Right ventricle myocardium inferior (tissue), 1 donor: ENCODE data around the gene SPAM1. TPM values are rescaled to one million over a fixed set of nuclear protein-coding genes. Genes with fewer than 3 reads are reported as not detected.
"Not testable (repeated sequence)": the region's sequence is repeated elsewhere in the genome, so short reads cannot be mapped to it uniquely, and the experiment has no call there.

Source experiments
- ATAC-seq: fragments of 200-7000 bp; cut with Tn5 transposase; one replicate; pipeline ENCODE4 v1.9.1; 2020; ENCODE audit warnings: mild to moderate bottlenecking, moderate library complexity
- DNase-seq: peaks from one replicate; pipeline ENCODE4 v3.0.0; 2021; ENCODE audit errors: missing footprints
- intact Hi-C: fragments of 100-400 bp; cut with DNase I; formaldehyde crosslinking; loops from one replicate; pipeline ENCODE4 v1.11.0; 2022
- total RNA-seq: library from RNA; stranded (reverse); fragmentation: NEBNext Ultra II Directional; extraction: Animal tissue kit (Norgen Biotek cat#: 25700); gene quantifications from one replicate; pipeline ENCODE4 v1.2.1, GENCODE V29; 2021
- donor health status: DM: no; HTN: yes; CAD: no; lungs with severe emphysema.

SPAM1 gene
- total RNA-seq, 1 donor from 2014 or later: not detected

DNA sequence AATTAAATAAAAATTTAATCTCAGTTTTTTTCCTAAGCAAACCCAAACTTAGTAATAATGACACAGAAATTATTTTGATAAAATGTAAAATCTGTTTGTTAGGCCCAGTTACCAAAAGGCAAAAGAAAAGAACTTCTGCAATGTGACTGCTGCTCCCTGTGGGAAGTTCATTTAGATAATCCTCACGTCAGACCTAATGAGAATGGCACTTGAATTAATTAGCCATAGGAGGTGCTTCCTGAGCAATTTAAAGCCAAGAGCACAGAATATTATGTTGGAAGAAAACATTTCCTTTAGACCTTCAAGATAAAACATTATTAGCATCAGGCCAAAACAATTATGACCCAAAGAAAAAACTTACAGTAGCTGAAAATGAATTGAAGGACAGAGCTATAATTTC is 19.4 kb downstream of the SPAM1 start:
- intact Hi-C loops: no loop called here
- ATAC-seq (no peak), DNase-seq (no peak)

DNA sequence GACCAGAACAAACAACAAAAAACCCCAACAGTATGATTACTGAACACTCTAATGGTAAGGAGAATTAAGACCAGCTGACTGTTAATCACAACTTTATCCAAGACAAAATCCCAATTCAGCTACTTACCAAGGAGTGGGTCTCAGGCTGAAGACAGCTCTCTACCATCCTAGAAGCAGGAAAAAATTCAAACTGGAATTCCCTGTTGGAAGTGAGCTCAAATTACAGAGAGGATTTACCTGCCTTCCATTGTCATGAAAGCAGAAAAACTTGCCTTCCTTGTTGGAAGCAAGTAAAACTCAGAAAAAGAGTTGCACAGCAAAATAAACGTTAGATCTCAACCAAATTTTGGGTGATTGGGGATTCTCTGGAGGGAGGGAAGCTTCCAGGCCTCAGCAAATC is 20.9 kb downstream of the SPAM1 start:
- DNase-seq (no peak), ATAC-seq (no peak)
- intact Hi-C loops: no loop called here

DNA sequence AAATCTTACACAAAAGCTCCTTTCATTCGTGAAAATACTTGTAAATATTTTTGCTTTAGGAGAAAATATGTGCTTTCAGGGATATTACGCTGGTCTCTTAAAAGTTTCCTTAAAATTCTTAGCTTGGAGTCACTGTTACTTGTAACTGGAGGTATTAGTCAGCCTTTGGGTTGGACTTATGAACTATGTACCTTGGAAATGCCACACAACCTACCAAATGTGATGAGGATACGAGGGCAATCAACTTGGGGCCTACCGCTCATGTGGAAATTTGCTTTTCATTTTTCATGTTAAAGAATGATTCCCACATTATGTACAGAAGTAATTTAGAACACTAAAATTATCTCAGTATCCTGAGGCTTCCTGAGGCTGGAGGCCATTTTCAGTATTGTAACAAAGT is 23.1 kb downstream of the SPAM1 start:
- ATAC-seq (no peak), DNase-seq (no peak)
- intact Hi-C loops: no loop called here

DNA sequence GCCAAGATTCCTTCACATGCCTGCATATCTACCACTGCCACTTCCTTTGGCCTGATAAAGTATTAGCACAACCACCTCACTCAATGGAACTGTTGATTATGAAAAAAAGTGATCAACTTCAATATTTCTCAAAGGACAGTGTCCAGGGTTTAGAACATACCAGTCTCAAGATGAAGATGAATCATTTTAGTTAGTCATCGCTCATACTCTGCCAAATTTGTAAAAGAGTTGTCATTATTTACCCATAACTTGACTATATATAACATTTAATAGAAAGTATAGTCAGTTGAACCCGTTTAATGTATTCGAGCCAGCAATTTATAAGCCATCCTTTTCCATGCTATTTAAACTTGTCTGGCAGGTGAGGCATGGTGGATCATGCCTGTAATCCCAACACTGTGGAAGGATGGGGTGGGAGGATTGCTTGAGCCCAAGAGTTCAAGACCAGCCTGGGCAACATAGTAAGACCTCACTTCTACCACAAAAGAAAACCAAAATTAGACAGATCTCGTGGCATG is 33.2 kb downstream of the SPAM1 start:
- intact Hi-C loops: no loop called here
- no peak for DNase-seq
- no peak for ATAC-seq

DNA sequence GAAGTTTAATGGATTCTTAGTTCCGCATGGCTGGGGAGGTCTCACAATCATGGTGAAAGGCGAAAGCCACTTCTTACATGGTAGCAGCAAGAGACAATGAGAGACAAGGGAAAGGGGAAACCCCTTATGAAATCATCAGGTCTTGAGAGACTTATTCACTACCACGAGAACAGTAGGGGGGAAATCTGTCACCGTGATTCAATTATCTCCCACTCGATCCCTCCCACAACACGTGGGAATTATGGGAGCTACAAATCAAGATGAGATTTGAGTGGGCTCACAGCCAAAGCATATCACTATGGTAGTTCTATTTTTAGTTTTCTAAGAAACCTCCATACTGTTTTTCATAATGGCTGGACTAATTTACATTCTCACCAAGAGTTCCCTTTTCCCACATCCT is 36.7 kb downstream of the SPAM1 start:
- ATAC-seq (no peak), DNase-seq (no peak)
- intact Hi-C loops: no loop called here

DNA sequence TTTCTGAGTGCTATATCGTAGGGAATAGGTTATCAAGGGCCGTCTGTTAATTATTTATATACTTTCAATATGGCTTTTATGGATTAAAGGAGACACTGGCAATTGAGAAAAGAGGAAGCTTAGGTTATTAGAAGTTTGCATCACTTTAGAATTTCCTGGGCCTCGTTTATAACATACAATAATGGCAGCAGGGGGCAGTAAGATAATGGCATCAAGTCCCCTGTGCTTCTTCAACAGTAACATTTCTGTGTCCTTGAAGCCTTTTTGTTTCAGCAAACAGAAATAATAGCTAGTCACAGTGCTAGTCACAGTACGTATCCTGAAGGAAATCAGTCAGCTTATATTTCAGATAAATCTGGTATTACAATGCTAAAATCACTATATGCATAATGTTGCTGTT is 41.9 kb downstream of the SPAM1 start:
- ATAC-seq (no peak), DNase-seq (no peak)
- intact Hi-C loops: no loop called here

DNA sequence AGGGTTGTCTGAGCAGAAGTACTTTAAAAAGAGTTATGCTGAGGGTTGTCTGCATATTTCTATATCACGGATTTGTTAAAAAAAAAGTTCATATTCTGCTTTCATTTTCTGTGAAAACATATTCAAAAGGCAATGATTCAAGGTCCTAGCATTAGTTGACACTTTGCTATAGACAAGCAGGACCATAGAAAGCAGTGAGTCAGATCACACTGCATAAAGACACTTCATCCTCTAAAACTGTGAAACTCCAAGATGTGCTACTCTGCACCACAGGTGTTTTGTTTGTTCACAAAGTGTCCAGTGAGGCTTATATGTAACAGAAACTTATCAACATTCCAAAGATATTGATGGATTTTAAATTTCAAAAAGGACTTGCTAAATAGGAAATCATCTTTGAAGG is 47.0 kb downstream of the SPAM1 start:
- intact Hi-C loops: no loop called here
- ATAC-seq: no peak
- no peak for DNase-seq

DNA sequence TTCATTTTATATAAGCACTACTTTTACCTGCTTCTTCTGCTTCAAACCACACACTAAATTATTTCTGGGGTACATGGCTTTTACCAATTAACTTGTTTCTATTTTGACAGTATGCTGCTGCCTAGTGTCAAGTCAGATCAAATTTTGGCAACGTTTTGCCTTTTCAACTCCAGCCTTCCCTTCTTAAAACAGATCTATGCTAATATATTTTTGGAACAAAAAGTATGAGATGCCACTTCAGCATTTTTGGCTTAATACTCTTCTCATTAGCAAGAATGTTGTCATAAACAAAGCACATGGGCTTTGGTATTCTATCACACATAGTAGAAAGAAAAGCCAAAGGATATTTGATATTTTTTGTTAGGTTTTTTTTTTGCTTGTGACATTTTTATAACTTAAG is 47.8 kb downstream of the SPAM1 start:
- intact Hi-C loops: no loop called here
- ATAC-seq: no peak
- no peak for DNase-seq

DNA sequence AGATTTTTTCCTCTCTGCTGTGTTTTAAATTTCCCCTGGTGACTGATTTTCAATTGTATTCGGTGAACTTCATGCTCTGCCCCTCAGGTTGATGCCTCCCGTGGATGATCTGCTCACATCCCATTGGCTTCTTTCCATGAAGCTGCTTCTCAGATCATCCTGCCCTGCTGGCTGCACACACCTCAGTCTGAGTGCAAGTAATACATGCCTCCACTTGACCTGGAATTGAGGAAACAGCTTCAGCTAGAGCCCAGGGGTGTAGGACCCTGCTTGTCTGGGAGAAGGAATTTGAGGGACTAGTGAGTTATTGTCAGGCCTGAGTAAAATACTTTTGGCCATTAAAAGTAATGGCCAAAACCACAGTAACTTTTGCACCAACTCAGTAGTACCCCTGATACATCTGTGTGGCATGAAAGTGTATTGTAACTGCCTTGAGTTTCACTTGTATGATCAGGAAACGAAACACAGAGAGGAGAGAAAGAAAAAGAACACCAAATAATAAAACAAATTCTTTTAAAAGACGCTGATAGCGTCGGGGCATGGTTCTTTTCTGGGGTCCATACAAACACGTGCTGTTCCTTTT is 49.4 kb downstream of the SPAM1 start:
- DNase-seq (no peak), ATAC-seq (no peak)
- intact Hi-C loops: no loop called here

DNA sequence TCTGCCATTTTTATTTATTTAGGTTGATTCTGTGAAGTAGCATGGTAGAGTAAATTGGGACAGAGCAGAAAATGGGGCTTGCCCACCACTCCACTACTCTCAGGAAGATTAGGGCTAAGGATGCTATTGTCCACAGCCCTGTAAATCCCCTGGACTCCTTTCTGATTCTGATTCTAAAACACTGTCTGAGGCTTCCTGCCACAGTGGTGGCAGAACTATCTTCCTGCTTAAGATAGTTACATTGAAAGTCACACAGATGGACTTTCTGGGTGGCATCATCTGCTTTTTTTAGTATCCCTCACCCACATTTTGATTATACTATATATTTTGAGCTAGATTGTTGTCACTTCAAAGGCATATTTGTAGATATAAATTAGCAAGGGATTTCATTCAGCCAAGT is 50.0 kb downstream of the SPAM1 start:
- DNase-seq (no peak), ATAC-seq (no peak)
- intact Hi-C loops: no loop called here

DNA sequence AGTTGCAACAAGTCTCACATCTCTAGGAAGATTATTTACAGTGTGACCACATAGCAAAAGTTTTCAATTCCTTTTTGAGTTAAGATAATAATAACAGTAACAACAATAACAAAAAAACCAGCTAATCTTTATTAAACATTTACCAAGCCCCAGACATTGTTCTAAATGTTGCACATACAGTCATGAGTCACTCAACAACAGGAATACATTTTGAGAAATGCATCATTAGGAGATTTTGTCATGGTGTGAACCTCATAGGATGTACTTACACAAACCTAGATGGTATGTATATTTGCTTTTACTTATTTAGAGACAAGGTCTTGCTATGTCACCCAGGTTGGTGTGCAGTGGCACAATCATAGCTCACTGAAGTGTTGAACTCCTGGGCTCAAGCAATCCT is 52.0 kb downstream of the SPAM1 start:
- no peak for ATAC-seq
- DNase-seq: no peak
- intact Hi-C loops: no loop called here

DNA sequence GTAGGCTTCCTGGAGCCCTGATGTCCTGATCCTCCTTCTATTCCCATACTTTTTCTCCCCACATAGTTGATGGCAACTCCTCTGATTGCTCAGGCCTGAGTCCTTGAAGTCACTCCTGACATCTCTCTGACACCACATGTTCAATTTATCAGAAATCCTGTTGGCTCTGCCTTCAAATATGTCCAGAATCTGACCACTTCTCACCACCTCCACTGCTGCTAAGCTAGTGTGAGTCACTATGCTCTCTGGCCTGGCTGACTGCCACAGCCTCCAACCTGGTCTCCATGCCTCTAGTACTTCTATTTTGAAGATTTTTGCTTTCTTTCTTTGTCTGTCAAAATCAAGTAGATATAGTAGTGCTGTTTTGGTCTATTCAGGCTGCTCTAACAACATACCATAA is 54.8 kb downstream of the SPAM1 start:
- intact Hi-C loops: no loop called here
- no peak for ATAC-seq
- no peak for DNase-seq

DNA sequence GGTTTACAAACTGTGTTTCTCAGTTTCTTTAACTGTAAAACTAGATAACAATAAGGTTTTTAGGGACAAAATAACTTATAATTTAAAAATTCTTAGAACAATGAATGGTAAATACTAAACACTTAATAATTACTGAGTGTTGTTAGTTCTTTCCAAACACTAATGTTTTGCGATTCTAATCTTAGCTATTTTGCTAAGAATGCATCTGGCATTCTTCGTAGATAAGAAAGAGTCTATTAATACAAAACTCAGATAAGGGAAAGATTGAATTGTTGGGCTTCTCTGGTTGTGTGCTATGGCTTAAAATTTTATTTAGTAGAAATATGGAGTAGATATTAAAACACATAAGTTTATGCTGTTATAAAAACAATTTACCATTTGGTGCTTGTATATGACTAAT is 62.4 kb downstream of the SPAM1 start:
- ATAC-seq (no peak), DNase-seq (no peak)
- intact Hi-C loops: no loop called here

DNA sequence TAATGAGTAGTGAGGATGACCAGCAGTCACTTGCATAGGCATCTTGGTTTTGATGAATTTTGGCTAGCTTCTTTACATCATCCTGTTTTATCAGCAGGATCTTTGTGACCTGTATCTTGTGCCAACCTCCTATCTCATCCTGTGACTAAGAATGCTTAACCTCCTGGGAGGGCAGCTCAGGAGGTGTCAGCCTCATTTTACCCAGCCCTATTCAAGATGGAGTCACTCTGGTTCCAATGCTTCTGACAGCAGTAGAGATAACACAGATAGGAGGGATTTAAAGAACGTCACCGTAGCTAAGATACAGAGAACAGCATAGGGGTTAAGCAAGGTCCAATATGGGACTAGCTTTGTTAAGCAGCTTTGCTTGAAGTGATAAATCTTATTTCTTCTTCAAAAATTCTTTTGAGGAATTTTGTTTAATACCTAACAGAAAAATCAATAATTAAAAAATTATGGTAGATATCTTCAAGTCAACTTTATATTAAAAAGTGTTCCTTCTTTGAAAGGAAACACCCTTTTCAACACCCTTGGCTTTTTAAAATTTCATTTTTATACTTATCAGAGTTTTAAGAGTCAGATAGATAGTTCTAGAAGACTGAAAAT is 68.0 kb downstream of the SPAM1 start:
- intact Hi-C loops: no loop called here
- DNase-seq (no peak), ATAC-seq (no peak)

DNA sequence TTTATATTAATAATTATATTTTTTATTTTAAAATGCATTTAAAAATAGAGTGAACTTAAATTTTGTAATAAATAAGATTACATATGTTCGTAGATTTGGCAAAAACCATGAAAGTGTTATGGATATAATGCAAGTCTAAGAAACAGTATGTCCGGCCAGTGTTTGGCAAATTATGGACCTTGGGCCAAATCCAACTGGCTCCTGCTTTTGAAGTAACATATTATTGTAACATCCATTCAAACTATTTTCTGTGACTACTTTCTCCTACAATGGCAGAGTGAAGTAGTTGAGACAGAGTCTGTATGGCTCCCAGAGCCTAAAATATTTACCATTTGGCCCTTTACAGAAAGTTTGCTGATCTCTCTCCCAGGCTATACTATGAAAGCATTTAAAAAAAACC is 69.0 kb downstream of the SPAM1 start:
- intact Hi-C loops: no loop called here

DNA sequence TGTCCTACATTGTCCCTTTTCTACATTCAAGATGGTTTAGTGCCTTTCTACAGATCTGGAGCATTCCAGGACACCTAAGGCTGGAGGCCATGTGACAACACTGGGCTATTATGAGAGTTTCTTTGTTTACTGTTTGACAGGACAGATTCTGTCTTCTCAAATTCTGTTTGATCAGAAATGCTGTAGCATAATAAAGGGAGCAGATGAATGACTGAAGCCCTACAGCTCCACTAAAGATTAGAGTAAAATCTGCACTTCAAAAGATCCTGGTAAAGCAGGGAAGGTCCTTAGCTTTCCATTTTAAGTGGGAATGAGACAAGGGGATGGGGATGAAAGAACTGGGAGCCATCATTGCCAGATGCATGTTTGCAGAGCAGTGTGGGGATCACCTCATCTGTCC is 69.4 kb downstream of the SPAM1 start:
- no peak for DNase-seq
- ATAC-seq: no peak
- intact Hi-C loops: no loop called here

More for the DNA sequence above, 69.0 kb downstream of the SPAM1 start:
- DNase-seq (no peak), ATAC-seq (no peak)

DNA sequence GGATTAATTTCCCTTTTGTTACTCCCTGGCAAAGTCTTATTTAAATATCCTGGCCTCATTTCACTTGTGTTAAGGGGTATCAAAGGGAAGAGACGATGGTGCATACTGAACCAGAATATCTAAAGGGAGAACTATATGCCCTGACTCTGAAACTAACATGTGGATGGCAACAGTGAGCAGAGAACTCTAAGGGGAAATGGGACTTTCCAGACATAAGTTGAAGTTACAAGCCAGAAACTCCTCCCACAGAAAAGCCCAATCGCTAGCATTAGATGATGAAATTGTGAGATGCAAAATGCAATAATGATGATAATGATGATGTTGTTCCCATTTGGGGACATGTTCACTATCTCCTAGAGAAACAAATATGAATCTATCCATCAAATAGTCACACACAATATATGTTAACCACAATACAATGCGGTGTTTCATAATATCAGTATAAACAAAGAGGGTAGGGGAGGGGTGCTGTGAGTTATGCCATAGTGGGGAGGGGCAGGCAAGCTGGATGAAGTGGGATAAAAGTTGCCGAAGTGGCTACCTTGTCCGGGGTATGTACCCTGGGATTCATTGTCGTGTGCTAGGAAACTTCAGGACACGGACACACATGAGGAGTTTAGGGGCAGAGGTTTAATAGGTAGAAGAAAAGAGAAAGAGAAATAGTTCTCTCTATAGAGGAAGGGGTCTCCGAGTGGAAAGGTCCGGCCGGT is 70.7 kb downstream of the SPAM1 start:
- intact Hi-C loops: no loop called here
- no peak for DNase-seq
- no peak for ATAC-seq

DNA sequence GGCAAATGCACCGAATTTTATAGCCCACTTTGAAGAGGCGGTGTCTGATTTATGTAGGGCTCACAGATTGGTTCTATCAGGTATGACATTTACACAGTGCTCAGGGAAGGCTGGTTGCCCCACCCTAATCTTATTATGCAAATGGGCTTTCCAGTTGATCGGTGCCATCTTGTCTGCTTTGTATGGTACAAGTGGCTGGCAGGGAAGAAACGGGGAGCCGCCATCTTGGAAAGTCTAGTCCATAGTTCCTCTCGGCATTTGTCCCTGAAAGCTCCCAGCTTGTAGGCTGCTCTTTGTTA is 71.2 kb downstream of the SPAM1 start:
- ATAC-seq (no peak), DNase-seq (no peak)
- intact Hi-C loops: no loop called here

DNA sequence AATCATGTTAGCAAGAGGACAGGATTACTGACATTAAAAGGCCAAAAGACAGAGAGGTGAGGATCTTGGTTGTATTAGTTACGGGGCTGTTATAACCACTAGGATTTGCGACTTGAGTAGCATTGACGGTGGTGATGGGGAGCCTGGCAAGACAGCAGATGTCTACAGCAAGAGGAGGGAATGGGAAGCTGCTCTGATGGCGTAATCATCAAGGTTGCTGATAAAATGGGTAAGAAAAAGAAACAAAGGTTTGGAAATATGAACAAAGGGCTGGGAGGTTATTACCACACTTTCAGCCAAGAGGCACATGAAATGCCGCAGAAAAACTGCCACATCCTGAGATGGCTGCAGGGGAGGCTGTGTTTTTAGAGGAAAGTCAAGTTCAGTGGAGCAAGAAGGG is 73.9 kb downstream of the SPAM1 start:
- no peak for ATAC-seq

DNA sequence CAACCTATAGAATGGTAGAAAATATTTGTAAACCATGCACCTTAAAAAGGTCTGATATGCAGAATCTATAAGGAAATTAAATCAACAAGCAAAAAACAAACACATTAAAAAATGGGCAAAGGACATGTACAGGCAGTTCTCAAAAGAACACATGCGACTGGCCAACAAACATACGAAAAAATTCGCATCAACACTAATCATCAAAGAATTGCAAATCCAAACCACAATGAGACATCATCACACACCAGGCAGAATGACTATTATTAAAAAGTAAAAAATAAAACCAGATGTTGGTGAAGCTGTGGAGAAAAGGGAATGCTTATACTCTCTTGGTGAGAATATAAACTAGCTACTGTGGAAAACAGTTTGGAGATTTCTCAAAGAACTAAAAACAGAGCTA is 74.7 kb downstream of the SPAM1 start:
- ATAC-seq (no peak), DNase-seq (no peak)
- intact Hi-C loops: no loop called here

More for the DNA sequence above, 73.9 kb downstream of the SPAM1 start:
- intact Hi-C loops: no loop called here
- DNase-seq: no peak

DNA sequence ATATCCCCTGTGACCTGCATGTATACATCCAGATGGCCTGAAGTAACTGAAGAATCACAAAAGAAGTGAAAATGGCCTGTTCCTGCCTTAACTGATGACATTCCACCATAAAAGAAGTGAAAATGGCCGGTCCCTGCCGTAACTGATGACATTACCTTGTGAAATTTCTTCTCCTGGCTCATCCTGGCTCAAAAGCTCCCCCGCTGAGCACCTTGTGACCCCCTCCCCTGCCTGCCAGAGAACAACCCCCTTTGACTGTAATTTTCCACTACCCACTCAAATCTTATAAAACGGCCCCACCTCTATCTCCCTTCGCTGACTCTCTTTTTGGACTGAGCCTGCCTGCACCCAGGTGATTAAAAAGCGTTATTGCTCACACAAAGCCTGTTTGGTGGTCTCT is 83.3 kb downstream of the SPAM1 start:
- DNase-seq, intact Hi-C loops, ATAC-seq: not testable (repeated sequence)
